ENCODE measurements around the gene GDPD4.

DNA sequence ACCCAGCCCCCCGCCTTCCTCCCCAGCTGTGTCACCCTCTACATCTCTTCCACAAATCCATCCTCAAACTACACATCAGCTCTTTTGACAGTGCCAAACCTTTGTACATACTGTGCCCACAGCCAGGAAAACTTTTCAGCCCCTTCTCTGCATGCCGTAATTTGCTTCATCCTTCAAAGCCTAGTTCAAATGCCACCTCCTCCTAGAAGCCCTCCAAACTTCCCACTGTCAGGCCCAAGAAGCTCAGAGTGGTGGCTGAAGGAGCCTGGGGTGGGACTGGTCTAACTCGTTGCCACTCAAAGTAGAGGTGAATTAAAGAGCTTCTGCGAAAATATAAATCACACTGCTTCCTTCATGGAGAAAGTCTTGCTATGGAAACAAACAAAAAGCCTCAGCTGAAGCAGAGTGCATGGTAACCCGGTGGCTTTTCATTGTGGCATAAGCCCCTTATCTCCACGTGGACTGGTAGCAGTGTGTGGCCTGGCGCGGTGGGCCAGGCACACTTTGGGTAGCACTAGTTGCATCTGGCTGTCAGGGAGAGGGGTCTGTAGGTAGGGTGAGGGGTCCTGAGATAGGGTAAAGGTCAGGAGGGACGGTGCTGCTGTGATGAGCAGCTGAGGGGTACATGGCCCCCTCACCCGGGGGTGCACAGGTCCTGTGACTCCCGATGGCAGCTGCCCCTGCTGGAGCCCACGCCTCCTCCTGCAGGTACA lies 96.6 kb downstream of the GDPD4 start:
- TF ChIP-seq REST (IDR thresholded peaks at IDR 0.05; ENCODE audit: low read depth, low read length) (no peak), MXI1 (IDR thresholded peaks at IDR 0.05; ENCODE audit: low read depth, low read length) (no peak), CTCF (IDR thresholded peaks at IDR 0.05 in 2 of 3, conservative IDR thresholded peaks at IDR 0.05 in 1 of 3; ENCODE audit: control insufficient read depth in 2 of 3, extremely low read depth in 1 of 3, insufficient read depth in 1 of 3, low read depth in 3 of 3, low read length in 3 of 3) (no peak), HDAC2 (IDR thresholded peaks at IDR 0.05) (no peak), NBN (IDR thresholded peaks at IDR 0.05) (no peak), TCF12 (IDR thresholded peaks at IDR 0.05; ENCODE audit: low read depth, low read length) (no peak), POLR2AphosphoS2 (IDR thresholded peaks at IDR 0.05; ENCODE audit: low read depth, low read length) (no peak), POLR2AphosphoS5 (IDR thresholded peaks at IDR 0.05; ENCODE audit: low read length) (no peak), POLR2A (IDR thresholded peaks at IDR 0.05; ENCODE audit: low read depth, low read length) (no peak), NKRF (conservative IDR thresholded peaks at IDR 0.05) (no peak), EP300 (IDR thresholded peaks at IDR 0.05; ENCODE audit: borderline replicate concordance in 1 of 2, control insufficient read depth in 1 of 2, low read depth in 2 of 2, low read length in 2 of 2) (no peak), SP1 (IDR thresholded peaks at IDR 0.05; ENCODE audit: low read depth, low read length) (no peak), ZBED1 (IDR thresholded peaks at IDR 0.05; ENCODE audit: borderline replicate concordance) (no peak)

Data from GM12878 (cell line).